ENCODE data around the gene RENBP.

The RENBP gene

DNA sequence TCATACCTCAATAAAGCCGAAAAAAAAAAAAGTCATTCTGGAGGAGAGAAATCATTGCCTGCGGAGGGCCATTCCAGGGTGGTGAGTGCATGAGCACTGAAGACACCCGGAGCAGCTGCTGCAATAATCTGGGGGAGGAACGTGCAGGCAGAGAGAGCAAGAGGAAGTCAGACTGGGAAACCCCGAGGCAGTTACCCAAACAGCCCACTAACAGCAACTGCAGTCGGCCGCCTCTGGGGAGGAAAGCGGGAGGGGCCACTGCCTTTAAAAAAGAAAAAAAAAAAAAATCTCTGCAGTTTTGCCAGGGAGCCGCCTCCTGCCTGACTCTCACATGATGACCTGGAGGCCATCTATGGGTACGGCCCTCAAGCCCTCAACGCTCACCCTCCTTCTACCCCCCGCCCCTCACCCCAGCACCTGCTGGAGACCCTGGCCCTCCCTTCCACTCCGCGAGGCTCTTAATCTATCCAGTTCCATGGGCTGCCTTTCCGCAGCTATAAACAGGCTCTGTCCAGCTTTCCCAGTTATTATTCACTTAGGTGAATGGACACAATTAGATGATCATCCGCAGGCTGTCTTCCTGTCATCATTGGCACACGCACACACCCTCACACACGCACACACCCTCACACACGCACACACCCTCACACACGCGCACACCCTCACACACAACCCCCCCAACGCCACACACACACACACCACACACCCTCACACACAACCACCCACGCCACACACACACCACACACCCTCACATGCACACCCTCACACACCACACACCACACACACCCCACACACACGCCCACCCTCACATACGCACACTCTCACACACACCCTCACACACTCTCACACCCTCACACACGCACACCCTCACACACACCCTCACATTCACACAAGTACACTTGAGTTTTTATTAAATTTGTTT, 43.4 kb downstream of the RENBP start (continued):
- TF ChIP-seq, protein P1, sequence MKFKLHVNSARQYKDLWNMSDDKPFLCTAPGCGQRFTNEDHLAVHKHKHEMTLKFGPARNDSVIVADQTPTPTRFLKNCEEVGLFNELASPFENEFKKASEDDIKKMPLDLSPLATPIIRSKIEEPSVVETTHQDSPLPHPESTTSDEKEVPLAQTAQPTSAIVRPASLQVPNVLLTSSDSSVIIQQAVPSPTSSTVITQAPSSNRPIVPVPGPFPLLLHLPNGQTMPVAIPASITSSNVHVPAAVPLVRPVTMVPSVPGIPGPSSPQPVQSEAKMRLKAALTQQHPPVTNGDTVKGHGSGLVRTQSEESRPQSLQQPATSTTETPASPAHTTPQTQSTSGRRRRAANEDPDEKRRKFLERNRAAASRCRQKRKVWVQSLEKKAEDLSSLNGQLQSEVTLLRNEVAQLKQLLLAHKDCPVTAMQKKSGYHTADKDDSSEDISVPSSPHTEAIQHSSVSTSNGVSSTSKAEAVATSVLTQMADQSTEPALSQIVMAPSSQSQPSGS (tag by site-specific recombination; IDR thresholded peaks at IDR 0.05; ENCODE audit: low read depth), result no peak
- TF ChIP-seq, protein P2, sequence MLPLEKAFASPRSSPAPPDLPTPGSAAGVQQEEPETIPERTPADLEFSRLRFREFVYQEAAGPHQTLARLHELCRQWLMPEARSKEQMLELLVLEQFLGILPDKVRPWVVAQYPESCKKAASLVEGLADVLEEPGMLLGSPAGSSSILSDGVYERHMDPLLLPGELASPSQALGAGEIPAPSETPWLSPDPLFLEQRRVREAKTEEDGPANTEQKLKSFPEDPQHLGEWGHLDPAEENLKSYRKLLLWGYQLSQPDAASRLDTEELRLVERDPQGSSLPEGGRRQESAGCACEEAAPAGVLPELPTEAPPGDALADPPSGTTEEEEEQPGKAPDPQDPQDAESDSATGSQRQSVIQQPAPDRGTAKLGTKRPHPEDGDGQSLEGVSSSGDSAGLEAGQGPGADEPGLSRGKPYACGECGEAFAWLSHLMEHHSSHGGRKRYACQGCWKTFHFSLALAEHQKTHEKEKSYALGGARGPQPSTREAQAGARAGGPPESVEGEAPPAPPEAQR (tag by site-specific recombination; IDR thresholded peaks at IDR 0.05), result no peak
- TF ChIP-seq, protein P3, sequence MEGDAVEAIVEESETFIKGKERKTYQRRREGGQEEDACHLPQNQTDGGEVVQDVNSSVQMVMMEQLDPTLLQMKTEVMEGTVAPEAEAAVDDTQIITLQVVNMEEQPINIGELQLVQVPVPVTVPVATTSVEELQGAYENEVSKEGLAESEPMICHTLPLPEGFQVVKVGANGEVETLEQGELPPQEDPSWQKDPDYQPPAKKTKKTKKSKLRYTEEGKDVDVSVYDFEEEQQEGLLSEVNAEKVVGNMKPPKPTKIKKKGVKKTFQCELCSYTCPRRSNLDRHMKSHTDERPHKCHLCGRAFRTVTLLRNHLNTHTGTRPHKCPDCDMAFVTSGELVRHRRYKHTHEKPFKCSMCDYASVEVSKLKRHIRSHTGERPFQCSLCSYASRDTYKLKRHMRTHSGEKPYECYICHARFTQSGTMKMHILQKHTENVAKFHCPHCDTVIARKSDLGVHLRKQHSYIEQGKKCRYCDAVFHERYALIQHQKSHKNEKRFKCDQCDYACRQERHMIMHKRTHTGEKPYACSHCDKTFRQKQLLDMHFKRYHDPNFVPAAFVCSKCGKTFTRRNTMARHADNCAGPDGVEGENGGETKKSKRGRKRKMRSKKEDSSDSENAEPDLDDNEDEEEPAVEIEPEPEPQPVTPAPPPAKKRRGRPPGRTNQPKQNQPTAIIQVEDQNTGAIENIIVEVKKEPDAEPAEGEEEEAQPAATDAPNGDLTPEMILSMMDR (tag by site-specific recombination; IDR thresholded peaks at IDR 0.05), result no peak
- TF ChIP-seq ZNF146 (tag by site-specific recombination; IDR thresholded peaks at IDR 0.05), result no peak
- TF ChIP-seq ZNF521 (tag by site-specific recombination; IDR thresholded peaks at IDR 0.05), result no peak
- no peak for TF ChIP-seq ZNF549 (tag by site-specific recombination; IDR thresholded peaks at IDR 0.05)
- no peak for TF ChIP-seq ZNF404 (tag by site-specific recombination; IDR thresholded peaks at IDR 0.05)
- no peak for TF ChIP-seq ZNF211 (tag by site-specific recombination; IDR thresholded peaks at IDR 0.05; ENCODE audit: low read depth)
- TF ChIP-seq, protein P4, sequence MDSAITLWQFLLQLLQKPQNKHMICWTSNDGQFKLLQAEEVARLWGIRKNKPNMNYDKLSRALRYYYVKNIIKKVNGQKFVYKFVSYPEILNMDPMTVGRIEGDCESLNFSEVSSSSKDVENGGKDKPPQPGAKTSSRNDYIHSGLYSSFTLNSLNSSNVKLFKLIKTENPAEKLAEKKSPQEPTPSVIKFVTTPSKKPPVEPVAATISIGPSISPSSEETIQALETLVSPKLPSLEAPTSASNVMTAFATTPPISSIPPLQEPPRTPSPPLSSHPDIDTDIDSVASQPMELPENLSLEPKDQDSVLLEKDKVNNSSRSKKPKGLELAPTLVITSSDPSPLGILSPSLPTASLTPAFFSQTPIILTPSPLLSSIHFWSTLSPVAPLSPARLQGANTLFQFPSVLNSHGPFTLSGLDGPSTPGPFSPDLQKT (IDR thresholded peaks at IDR 0.05; ENCODE audit: borderline replicate concordance, low read depth, low read length), result no peak
- TF ChIP-seq ZNF175 (tag by site-specific recombination; IDR thresholded peaks at IDR 0.05), result peak; percentile 83; the same call in 1 of the 2 replicates
- no peak for TF ChIP-seq ZNF529 (tag by site-specific recombination; IDR thresholded peaks at IDR 0.05; ENCODE audit: insufficient replicate concordance)
- no peak for TF ChIP-seq ZFP69B (tag by site-specific recombination; IDR thresholded peaks at IDR 0.05)
- no peak for TF ChIP-seq ZNF426 (tag by site-specific recombination; IDR thresholded peaks at IDR 0.05)
- no peak for TF ChIP-seq ZNF391 (tag by site-specific recombination; IDR thresholded peaks at IDR 0.05; ENCODE audit: borderline replicate concordance, low read depth)
- peak; percentile 59; the same call in 1 of the 2 replicates for TF ChIP-seq ZNF747 (tag by site-specific recombination; IDR thresholded peaks at IDR 0.05)
- TF ChIP-seq, protein P5, sequence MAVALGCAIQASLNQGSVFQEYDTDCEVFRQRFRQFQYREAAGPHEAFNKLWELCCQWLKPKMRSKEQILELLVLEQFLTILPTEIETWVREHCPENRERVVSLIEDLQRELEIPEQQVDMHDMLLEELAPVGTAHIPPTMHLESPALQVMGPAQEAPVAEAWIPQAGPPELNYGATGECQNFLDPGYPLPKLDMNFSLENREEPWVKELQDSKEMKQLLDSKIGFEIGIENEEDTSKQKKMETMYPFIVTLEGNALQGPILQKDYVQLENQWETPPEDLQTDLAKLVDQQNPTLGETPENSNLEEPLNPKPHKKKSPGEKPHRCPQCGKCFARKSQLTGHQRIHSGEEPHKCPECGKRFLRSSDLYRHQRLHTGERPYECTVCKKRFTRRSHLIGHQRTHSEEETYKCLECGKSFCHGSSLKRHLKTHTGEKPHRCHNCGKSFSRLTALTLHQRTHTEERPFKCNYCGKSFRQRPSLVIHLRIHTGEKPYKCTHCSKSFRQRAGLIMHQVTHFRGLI (tag by site-specific recombination; IDR thresholded peaks at IDR 0.05), result no peak
- no peak for TF ChIP-seq ZNF791 (tag by site-specific recombination; IDR thresholded peaks at IDR 0.05)
- TF ChIP-seq ZNF114 (tag by site-specific recombination; IDR thresholded peaks at IDR 0.05), result no peak
- TF ChIP-seq ZNF248 (tag by site-specific recombination; IDR thresholded peaks at IDR 0.05), result peak; percentile 65; the same call in 1 of the 2 replicates
- TF ChIP-seq ZNF561 (tag by site-specific recombination; IDR thresholded peaks at IDR 0.05; ENCODE audit: borderline replicate concordance), result no peak
- TF ChIP-seq ZNF596 (tag by site-specific recombination; IDR thresholded peaks at IDR 0.05), result no peak
- no peak for TF ChIP-seq ZNF112 (tag by site-specific recombination; IDR thresholded peaks at IDR 0.05)
- TF ChIP-seq, protein P6, sequence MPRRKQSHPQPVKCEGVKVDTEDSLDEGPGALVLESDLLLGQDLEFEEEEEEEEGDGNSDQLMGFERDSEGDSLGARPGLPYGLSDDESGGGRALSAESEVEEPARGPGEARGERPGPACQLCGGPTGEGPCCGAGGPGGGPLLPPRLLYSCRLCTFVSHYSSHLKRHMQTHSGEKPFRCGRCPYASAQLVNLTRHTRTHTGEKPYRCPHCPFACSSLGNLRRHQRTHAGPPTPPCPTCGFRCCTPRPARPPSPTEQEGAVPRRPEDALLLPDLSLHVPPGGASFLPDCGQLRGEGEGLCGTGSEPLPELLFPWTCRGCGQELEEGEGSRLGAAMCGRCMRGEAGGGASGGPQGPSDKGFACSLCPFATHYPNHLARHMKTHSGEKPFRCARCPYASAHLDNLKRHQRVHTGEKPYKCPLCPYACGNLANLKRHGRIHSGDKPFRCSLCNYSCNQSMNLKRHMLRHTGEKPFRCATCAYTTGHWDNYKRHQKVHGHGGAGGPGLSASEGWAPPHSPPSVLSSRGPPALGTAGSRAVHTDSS (tag by site-specific recombination; IDR thresholded peaks at IDR 0.05), result no peak
- peak; percentile 45; the same call in 1 of the 2 replicates for TF ChIP-seq PATZ1 (tag by site-specific recombination; IDR thresholded peaks at IDR 0.05)
- TF ChIP-seq MEIS1 (CRISPR knock-in tag; IDR thresholded peaks at IDR 0.05; ENCODE audit: borderline replicate concordance), result no peak
- TF ChIP-seq, protein P7, sequence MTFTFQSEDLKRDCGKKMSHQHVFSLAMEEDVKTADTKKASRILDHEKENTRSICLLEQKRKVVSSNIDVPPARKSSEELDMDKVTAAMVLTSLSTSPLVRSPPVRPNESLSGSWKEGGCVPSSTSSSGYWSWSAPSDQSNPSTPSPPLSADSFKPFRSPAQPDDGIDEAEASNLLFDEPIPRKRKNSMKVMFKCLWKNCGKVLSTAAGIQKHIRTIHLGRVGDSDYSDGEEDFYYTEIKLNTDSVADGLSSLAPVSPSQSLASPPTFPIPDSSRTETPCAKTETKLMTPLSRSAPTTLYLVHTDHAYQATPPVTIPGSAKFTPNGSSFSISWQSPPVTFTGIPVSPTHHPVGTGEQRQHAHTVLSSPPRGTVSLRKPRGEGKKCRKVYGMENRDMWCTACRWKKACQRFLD (tag by site-specific recombination; IDR thresholded peaks at IDR 0.05), result no peak
